Uterus (tissue), 4 donors: ENCODE data around the gene RRP8. TPM values are rescaled to one million over a fixed set of nuclear protein-coding genes. Genes with fewer than 3 reads are reported as not detected.
A peak's percentile ranks its signal among the peaks of the same experiment; 100 is the strongest.

ENCODE experiments used
- DNase-seq, 2 donors: peaks; one replicate each; pipeline ENCODE4 v3.0.0-alpha.2; 2019 to 2020
- H3K27ac ChIP-seq, 2 donors: fragments of 200-600 bp; sonication (generic); 1 replicate in 1 of 2; 2 replicates in 1 of 2; pipeline ENCODE4 v1.5.1; 2016 to 2018
- H3K27me3 ChIP-seq, 2 donors: fragments of 200-600 bp; sonication (generic); one replicate each; pipeline ENCODE4 v1.5.1; 2018 to 2019; ENCODE audit warnings: control low read depth in 1 of 2
- H3K36me3 ChIP-seq, 2 donors: fragments of 200-600 bp; sonication (generic); one replicate each; pipeline ENCODE4 v1.5.1; 2019; ENCODE audit warnings: control low read depth in 1 of 2
- H3K4me1 ChIP-seq, 2 donors: fragments of 200-600 bp; sonication (generic); one replicate each; pipeline ENCODE4 v1.5.1; 2018 to 2019; ENCODE audit warnings: control low read depth in 1 of 2
- H3K4me3 ChIP-seq, 2 donors: fragments of 200-600 bp; sonication (generic); 1 replicate in 1 of 2; 2 replicates in 1 of 2; pipeline ENCODE4 v1.5.1; 2018 to 2019; ENCODE audit warnings: mild to moderate bottlenecking in 1 of 2
- H3K9me3 ChIP-seq, 2 donors: fragments of 200-600 bp; sonication (generic); one replicate each; pipeline ENCODE4 v1.5.1; 2019; ENCODE audit warnings: control low read depth in 1 of 2
- POLR2A ChIP-seq, 2 donors: fragments of 450-650 bp; IDR thresholded peaks; one replicate each; pipeline ENCODE4 v1.6.1; 2016; ENCODE audit warnings: antibody characterized with exemption in 2 of 2, mild to moderate bottlenecking in 1 of 2, moderate library complexity in 1 of 2
- intact Hi-C: fragments of 100-400 bp; cut with DNase I; formaldehyde crosslinking; loops from one replicate; pipeline ENCODE4 v1.15.1; 2023; ENCODE audit warnings: low total_unique reads
- total RNA-seq, 4 donors: library from RNA; depleted of rRNA in 3 of 4; stranded (reverse); fragments of >200 nt in 3 of 4; gene quantifications; one replicate each; pipeline versions ENCODE4 v1.1.0 to v1.2.4, GENCODE V29; 2014 to 2023
- TF ChIP-seq, protein P1 (sequence below), 4 experiments: fragments of 200-600 bp in 2 of 4; fragments of 450-650 bp in 2 of 4; sonication (generic) in 2 of 4; IDR thresholded peaks; one replicate each; pipeline ENCODE4 v1.5.1; 2016 to 2019; ENCODE audit warnings: antibody characterized with exemption in 4 of 4, mild to moderate bottlenecking in 2 of 4, moderate library complexity in 1 of 4
- donor health status: DM: yes; HTN: yes; CAD: no.

RRP8 gene
- total RNA-seq, 4 donors from 2014 or later = 12.6 to 41.2 (median 26.9) TPM

GRCh38 chr11:6648501-6648900 is 45.1 kb upstream of the RRP8 start:
- DNase-seq = no peak
- peaks cover 8 to 16% of the 10 kb centered on the region in 2 donors for H3K4me1 ChIP-seq
- no peaks in the 10 kb centered on the region for H3K27me3 ChIP-seq
- TF ChIP-seq POLR2A (IDR thresholded peaks at IDR 0.05) = no peak
- TF ChIP-seq, protein P1, sequence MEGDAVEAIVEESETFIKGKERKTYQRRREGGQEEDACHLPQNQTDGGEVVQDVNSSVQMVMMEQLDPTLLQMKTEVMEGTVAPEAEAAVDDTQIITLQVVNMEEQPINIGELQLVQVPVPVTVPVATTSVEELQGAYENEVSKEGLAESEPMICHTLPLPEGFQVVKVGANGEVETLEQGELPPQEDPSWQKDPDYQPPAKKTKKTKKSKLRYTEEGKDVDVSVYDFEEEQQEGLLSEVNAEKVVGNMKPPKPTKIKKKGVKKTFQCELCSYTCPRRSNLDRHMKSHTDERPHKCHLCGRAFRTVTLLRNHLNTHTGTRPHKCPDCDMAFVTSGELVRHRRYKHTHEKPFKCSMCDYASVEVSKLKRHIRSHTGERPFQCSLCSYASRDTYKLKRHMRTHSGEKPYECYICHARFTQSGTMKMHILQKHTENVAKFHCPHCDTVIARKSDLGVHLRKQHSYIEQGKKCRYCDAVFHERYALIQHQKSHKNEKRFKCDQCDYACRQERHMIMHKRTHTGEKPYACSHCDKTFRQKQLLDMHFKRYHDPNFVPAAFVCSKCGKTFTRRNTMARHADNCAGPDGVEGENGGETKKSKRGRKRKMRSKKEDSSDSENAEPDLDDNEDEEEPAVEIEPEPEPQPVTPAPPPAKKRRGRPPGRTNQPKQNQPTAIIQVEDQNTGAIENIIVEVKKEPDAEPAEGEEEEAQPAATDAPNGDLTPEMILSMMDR (IDR thresholded peaks at IDR 0.05) = no peak
- H3K4me3 ChIP-seq = no peak overlapping the region
- no peaks in the 10 kb centered on the region for H3K36me3 ChIP-seq
- intact Hi-C loops = no loop called here
- no peaks in the 10 kb centered on the region for H3K9me3 ChIP-seq
- peak overlapping the region; percentile 89 to 94 for H3K27ac ChIP-seq

- DNase-seq = no peak
- peak overlapping the region; percentile 89 to 94 for H3K27ac ChIP-seq
- peaks cover 8 to 16% of the 10 kb centered on the region in 2 donors for H3K4me1 ChIP-seq
- no peak for TF ChIP-seq POLR2A (IDR thresholded peaks at IDR 0.05)
- TF ChIP-seq, protein P1 (IDR thresholded peaks at IDR 0.05) = no peak
- intact Hi-C loops = no loop called here
- no peaks in the 10 kb centered on the region for H3K9me3 ChIP-seq
- no peaks in the 10 kb centered on the region for H3K36me3 ChIP-seq
- no peaks in the 10 kb centered on the region for H3K27me3 ChIP-seq
- H3K4me3 ChIP-seq = no peak overlapping the region
Measured at GRCh38 chr11:6647836-6648235, 44.4 kb upstream of the RRP8 start.

- Histone ChIP-seq H3K4me3 (peak overlapping the region; percentile 0 to 5), H3K36me3 (no peaks in the 10 kb centered on the region), H3K27ac (peak overlapping the region; percentile 89 to 94), H3K9me3 (no peaks in the 10 kb centered on the region), H3K27me3 (no peaks in the 10 kb centered on the region), H3K4me1 (peaks cover 8 to 16% of the 10 kb centered on the region in 2 donors)
- TF ChIP-seq, protein P1 (IDR thresholded peaks at IDR 0.05) = no peak
- TF ChIP-seq POLR2A (IDR thresholded peaks at IDR 0.05) = no peak
- intact Hi-C loops = no loop called here
- peak; percentile 62 to 67 for DNase-seq
Measured at GRCh38 chr11:6646918-6647679, 43.7 kb upstream of the RRP8 start.

DNA sequence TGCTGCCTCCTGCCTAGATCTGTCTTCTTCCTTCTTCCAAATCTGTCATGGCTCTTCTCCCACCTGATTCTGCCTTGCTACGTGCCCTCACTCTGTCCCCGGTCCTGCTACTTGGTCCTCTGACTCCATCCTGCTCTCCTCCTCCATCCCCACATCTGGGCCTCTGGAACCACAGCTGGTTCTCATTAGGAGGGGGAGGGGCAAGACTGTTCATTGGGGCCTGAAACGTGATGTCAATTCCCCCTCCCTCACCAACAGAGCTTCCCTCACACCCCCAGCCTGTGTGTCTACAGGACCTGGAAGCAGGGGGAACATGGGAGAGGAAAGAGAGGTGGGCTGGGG is 43.1 kb upstream of the RRP8 start:
- Histone ChIP-seq H3K4me1 (peaks cover 8 to 16% of the 10 kb centered on the region in 2 donors), H3K36me3 (no peaks in the 10 kb centered on the region), H3K27ac (peak overlapping the region; percentile 89 to 94), H3K9me3 (no peaks in the 10 kb centered on the region), H3K4me3 (peak overlapping the region; percentile 0 to 5), H3K27me3 (no peaks in the 10 kb centered on the region)
- intact Hi-C loops = no loop called here
- peak; percentile 79 to 88 for DNase-seq
- TF ChIP-seq POLR2A (IDR thresholded peaks at IDR 0.05) = peak in 1 of 2 donors; percentile 20
- TF ChIP-seq, protein P1 (IDR thresholded peaks at IDR 0.05) = no peak

DNA sequence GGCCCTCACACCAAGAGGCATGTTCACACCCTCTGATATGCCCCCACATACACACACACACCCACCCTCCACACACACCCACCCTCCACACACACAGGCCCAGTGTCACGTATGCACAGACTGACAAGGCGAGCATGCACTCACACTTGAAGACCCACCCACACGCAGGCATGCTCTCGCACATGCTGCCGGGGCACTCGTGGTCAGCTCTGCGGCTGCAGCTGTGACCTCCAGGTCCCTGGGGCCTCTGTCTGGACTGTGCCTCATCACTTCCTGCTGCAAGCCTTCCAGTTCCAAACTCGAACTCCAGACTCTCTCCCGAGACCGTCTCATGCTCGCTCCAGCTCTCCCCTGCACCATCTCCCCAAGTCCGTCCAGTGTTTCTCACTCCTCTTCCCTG is 42.7 kb upstream of the RRP8 start:
- no peaks in the 10 kb centered on the region for H3K36me3 ChIP-seq
- DNase-seq = peak in 1 of 2 donors; percentile 57
- no peaks in the 10 kb centered on the region for H3K27me3 ChIP-seq
- intact Hi-C loops = no loop called here
- TF ChIP-seq, protein P1 (IDR thresholded peaks at IDR 0.05) = no peak
- TF ChIP-seq POLR2A (IDR thresholded peaks at IDR 0.05) = no peak
- peak overlapping the region; percentile 89 to 94 for H3K27ac ChIP-seq
- no peaks in the 10 kb centered on the region for H3K9me3 ChIP-seq
- H3K4me3 ChIP-seq = no peak overlapping the region
- H3K4me1 ChIP-seq = peaks cover 8 to 16% of the 10 kb centered on the region in 2 donors
